Measurements from ENCODE around the gene SPG7. TPM values are rescaled to one million over a fixed set of nuclear protein-coding genes. Genes with fewer than 3 reads are reported as not detected.

Gene SPG7
- total RNA-seq, 1 experiment from 2014 or later = 119 TPM

DNA sequence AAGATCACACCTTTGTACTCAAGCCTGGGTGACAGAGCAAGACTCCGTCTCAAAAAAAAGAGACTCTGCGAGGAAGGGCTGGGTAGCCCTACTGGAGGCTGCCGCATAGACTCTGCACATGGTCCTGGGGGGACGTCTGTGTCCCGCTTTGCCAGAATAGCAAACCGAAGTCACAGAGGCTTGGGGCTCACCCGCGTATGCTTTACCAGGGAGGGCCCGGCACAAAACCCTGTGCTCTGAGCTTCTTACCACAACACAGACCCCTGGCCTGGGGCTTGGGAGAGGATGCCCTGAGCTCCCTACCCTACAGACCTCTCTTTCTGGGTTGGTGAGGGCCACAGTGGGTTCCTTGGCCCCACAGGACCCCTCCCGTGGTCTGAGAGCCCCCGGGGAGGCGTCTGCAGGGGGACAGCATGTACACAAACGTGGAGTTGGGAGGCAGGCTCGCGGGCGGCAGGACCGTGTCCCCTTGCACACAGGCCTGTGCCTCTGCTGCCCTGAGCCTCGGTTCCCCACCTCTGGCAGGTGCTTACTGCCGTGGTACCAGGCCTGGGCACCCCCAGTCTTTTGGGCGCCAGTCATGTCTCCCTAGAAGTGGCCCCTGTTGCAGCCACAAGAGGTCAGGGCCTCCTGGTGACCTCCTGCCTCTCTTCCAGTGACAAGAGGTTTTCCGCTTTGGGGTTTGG, 81.2 kb downstream of the SPG7 start:
- H4K91ac ChIP-seq (ENCODE audit: insufficient read length, low read depth, low read length) = no peak overlapping the region

More for the DNA sequence above, 81.2 kb downstream of the SPG7 start:
- H3K79me1 ChIP-seq (ENCODE audit: insufficient read depth, low read depth, low read length, poor library complexity, severe bottlenecking) = no peaks in the 10 kb centered on the region
- no peak overlapping the region for H4K5ac ChIP-seq (ENCODE audit: insufficient read length, low read depth, low read length)
- no peak overlapping the region for H3K4me2 ChIP-seq (ENCODE audit: insufficient read depth, insufficient read length, low read length)
- TF ChIP-seq, protein P1, sequence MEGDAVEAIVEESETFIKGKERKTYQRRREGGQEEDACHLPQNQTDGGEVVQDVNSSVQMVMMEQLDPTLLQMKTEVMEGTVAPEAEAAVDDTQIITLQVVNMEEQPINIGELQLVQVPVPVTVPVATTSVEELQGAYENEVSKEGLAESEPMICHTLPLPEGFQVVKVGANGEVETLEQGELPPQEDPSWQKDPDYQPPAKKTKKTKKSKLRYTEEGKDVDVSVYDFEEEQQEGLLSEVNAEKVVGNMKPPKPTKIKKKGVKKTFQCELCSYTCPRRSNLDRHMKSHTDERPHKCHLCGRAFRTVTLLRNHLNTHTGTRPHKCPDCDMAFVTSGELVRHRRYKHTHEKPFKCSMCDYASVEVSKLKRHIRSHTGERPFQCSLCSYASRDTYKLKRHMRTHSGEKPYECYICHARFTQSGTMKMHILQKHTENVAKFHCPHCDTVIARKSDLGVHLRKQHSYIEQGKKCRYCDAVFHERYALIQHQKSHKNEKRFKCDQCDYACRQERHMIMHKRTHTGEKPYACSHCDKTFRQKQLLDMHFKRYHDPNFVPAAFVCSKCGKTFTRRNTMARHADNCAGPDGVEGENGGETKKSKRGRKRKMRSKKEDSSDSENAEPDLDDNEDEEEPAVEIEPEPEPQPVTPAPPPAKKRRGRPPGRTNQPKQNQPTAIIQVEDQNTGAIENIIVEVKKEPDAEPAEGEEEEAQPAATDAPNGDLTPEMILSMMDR (conservative IDR thresholded peaks at IDR 0.05) = no peak
- no peaks in the 10 kb centered on the region for H3K27me3 ChIP-seq (ENCODE audit: insufficient read depth, low read length)
- no peak overlapping the region for H2AK5ac ChIP-seq (ENCODE audit: insufficient read length, low read length)
- no peaks in the 10 kb centered on the region for H3K23me2 ChIP-seq (ENCODE audit: insufficient read length, low read depth, low read length, poor library complexity, severe bottlenecking)
- Mint-ChIP-seq H3K27me3 (ENCODE audit: low read depth) (no peaks in the 10 kb centered on the region; the same call in 1 of the 2 replicates), H3K9me3 (peaks cover 3 to 5% of the 10 kb centered on the region in 2 experiments; a peak in 4 of 5 replicates), H3K4me3 (no peak overlapping the region), H3K4me1 (no peaks in the 10 kb centered on the region), H3K36me3 (ENCODE audit: insufficient read depth in 1 of 3, low read depth in 3 of 3) (peaks cover 0 to 12% (median 6%) of the 10 kb centered on the region in 3 experiments; a peak in 5 of 7 replicates), H3K27ac (no peak overlapping the region)
- H3K4me1 ChIP-seq (ENCODE audit: insufficient read depth, low read length) = no peaks in the 10 kb centered on the region
- DNase-seq = no peak
- H3K14ac ChIP-seq (ENCODE audit: insufficient read depth, low read length) = no peak overlapping the region
- H3K23ac ChIP-seq (ENCODE audit: insufficient read length, low read depth, low read length) = no peak overlapping the region
- no peak overlapping the region for H3T11ph ChIP-seq (ENCODE audit: low read length)
- H2BK12ac ChIP-seq (ENCODE audit: insufficient read length, low read depth, low read length) = no peak overlapping the region
- H4K20me1 ChIP-seq (ENCODE audit: control insufficient read depth, insufficient read depth, insufficient read length) = no peaks in the 10 kb centered on the region
- H3K9me3 ChIP-seq (ENCODE audit: control insufficient read depth, low read depth, low read length) = no peaks in the 10 kb centered on the region
- H2BK120ac ChIP-seq (ENCODE audit: low read depth, low read length, poor library complexity, severe bottlenecking) = no peak overlapping the region
- no CpG with 5 or more reads among the region's 21 CpGs for WGBS (ENCODE audit: extremely low coverage, insufficient read length, low lambda C conversion rate)
- no peak overlapping the region for H3K4ac ChIP-seq (ENCODE audit: low read depth, low read length)
- H3K27ac ChIP-seq (ENCODE audit: insufficient read length, low read depth, low read length) = no peak overlapping the region
- no peak overlapping the region for H3K56ac ChIP-seq (ENCODE audit: insufficient read length, low read depth, low read length)
- no peak overlapping the region for H3K9ac ChIP-seq (ENCODE audit: extremely low read depth, insufficient read length, low read length)
- no peak overlapping the region for H2BK20ac ChIP-seq (ENCODE audit: low read depth, low read length, poor library complexity, severe bottlenecking)
- H2BK5ac ChIP-seq (ENCODE audit: insufficient read length, low read length) = no peak overlapping the region
- H2BK15ac ChIP-seq (ENCODE audit: low read depth, low read length) = no peak overlapping the region
- H4K8ac ChIP-seq (replicated peaks; ENCODE audit: insufficient read length, low read depth, low read length) = no peak overlapping the region
- H2AFZ ChIP-seq (ENCODE audit: low read length) = no peak overlapping the region
- H3K18ac ChIP-seq (ENCODE audit: insufficient read length, low read depth, low read length) = no peak overlapping the region
- no peaks in the 10 kb centered on the region for H3K79me2 ChIP-seq (ENCODE audit: insufficient read depth, low read length)
